ENCODE data around the gene FBXO38.
A peak's percentile ranks its signal among the peaks of the same experiment; 100 is the strongest.

Gene FBXO38

GRCh38 chr5:148381906-148382305 is 1.9 kb upstream of the FBXO38 start:
- H2AFZ ChIP-seq, result peak overlapping the region; percentile 78
- H3K9ac ChIP-seq, result no peak overlapping the region
- no peaks in the 10 kb centered on the region for H3K27me3 ChIP-seq (ENCODE audit: control insufficient read depth, insufficient read depth, low read length)
- H3K27ac ChIP-seq, result no peak overlapping the region
- no peaks in the 10 kb centered on the region for H3K36me3 ChIP-seq (ENCODE audit: control insufficient read depth, insufficient read depth, low read length)
- no peak overlapping the region for H3K4me2 ChIP-seq (ENCODE audit: low read length)
- peaks cover 16% of the 10 kb centered on the region for H3K79me2 ChIP-seq
- no peak overlapping the region for H3K4me3 ChIP-seq (ENCODE audit: low read depth, low read length)
- H3K9me3 ChIP-seq (ENCODE audit: control insufficient read depth, low read length), result no peaks in the 10 kb centered on the region
- no peak for TF ChIP-seq CTCF (IDR thresholded peaks at IDR 0.05)
- H3K4me1 ChIP-seq, result peaks cover 3% of the 10 kb centered on the region

- Histone ChIP-seq H3K9me3 (ENCODE audit: control insufficient read depth, low read length) (no peaks in the 10 kb centered on the region), H2AFZ (peak overlapping the region; percentile 78), H3K27ac (peak overlapping the region; percentile 83), H3K79me2 (peaks cover 19% of the 10 kb centered on the region), H3K4me1 (peaks cover 3% of the 10 kb centered on the region), H3K4me2 (ENCODE audit: low read length) (peak overlapping the region; percentile 91), H3K4me3 (ENCODE audit: low read depth, low read length) (peak overlapping the region; percentile 95), H3K27me3 (ENCODE audit: control insufficient read depth, insufficient read depth, low read length) (no peaks in the 10 kb centered on the region), H3K9ac (peak overlapping the region; percentile 61), H3K36me3 (ENCODE audit: control insufficient read depth, insufficient read depth, low read length) (no peaks in the 10 kb centered on the region)
- TF ChIP-seq CTCF (IDR thresholded peaks at IDR 0.05), result no peak
These were observed 797 bp upstream of the FBXO38 start for GRCh38 chr5:148382961-148383360.

- Histone ChIP-seq H3K9ac (no peak overlapping the region), H2AFZ (peak overlapping the region; percentile 78), H3K9me3 (ENCODE audit: control insufficient read depth, low read length) (no peaks in the 10 kb centered on the region), H3K36me3 (ENCODE audit: control insufficient read depth, insufficient read depth, low read length) (no peaks in the 10 kb centered on the region), H3K4me3 (ENCODE audit: low read depth, low read length) (peak overlapping the region; percentile 95), H3K4me2 (ENCODE audit: low read length) (peak overlapping the region; percentile 73), H3K4me1 (peaks cover 3% of the 10 kb centered on the region), H3K27me3 (ENCODE audit: control insufficient read depth, insufficient read depth, low read length) (no peaks in the 10 kb centered on the region), H3K27ac (peak overlapping the region; percentile 83), H3K79me2 (peaks cover 32% of the 10 kb centered on the region)
- TF ChIP-seq CTCF (IDR thresholded peaks at IDR 0.05), result no peak
These were observed 601 bp downstream of the FBXO38 start for GRCh38 chr5:148384380-148384737.

GRCh38 chr5:148385094-148385493 is 1.3 kb downstream of the FBXO38 start:
- no peak overlapping the region for H3K9ac ChIP-seq
- peak overlapping the region; percentile 95 for H3K4me3 ChIP-seq (ENCODE audit: low read depth, low read length)
- H3K27ac ChIP-seq, result no peak overlapping the region

More at GRCh38 chr5:148385094-148385493, 1.3 kb downstream of the FBXO38 start:
- Histone ChIP-seq H3K4me2 (ENCODE audit: low read length) (peak overlapping the region; percentile 73), H3K9me3 (ENCODE audit: control insufficient read depth, low read length) (no peaks in the 10 kb centered on the region), H3K4me1 (peaks cover 3% of the 10 kb centered on the region), H2AFZ (no peak overlapping the region), H3K79me2 (peaks cover 39% of the 10 kb centered on the region), H3K36me3 (ENCODE audit: control insufficient read depth, insufficient read depth, low read length) (no peaks in the 10 kb centered on the region), H3K27me3 (ENCODE audit: control insufficient read depth, insufficient read depth, low read length) (no peaks in the 10 kb centered on the region)
- no peak for TF ChIP-seq CTCF (IDR thresholded peaks at IDR 0.05)
